ENCODE results near the gene EIF1AD.

GRCh38 chr11:65961267-65962140 is 40.5 kb downstream of the EIF1AD start, which contains the start of gene SART1:
- TF ChIP-seq CTCF (IDR thresholded peaks at IDR 0.05) (no peak), EZH2 (IDR thresholded peaks at IDR 0.05) (no peak)
